Tibial artery (tissue), 4 donors: ENCODE measurements around the gene SLC6A9.

Experiments used
- DNase-seq, 2 donors: peaks; one replicate each; pipeline ENCODE4 v3.0.0-alpha.2; 2019
- H3K27ac ChIP-seq, 2 donors: fragments of 200-600 bp; sonication (generic) in 1 of 2; 1 replicate in 1 of 2; 2 replicates in 1 of 2; pipeline ENCODE4 v1.5.1; 2018 to 2019; ENCODE audit warnings: mild to moderate bottlenecking in 1 of 2
- H3K27me3 ChIP-seq, 2 donors: fragments of 200-600 bp; sonication (generic) in 1 of 2; one replicate each; pipeline versions ENCODE4 v1.5.1 to v1.6.0; 2016 to 2019
- H3K36me3 ChIP-seq, 3 donors: fragments of 200-600 bp; sonication (generic) in 2 of 3; one replicate each; pipeline ENCODE4 v1.5.1; 2016 to 2019; ENCODE audit warnings: mild to moderate bottlenecking in 2 of 3
- H3K4me1 ChIP-seq, 4 donors: fragments of 200-600 bp; sonication (generic) in 2 of 4; 1 replicate in 3 of 4; 2 replicates in 1 of 4; pipeline ENCODE4 v1.5.1; 2016 to 2019
- H3K4me3 ChIP-seq, 2 donors: fragments of 200-600 bp; sonication (generic) in 1 of 2; 1 replicate in 1 of 2; 2 replicates in 1 of 2; pipeline ENCODE4 v1.5.1; 2018 to 2019; ENCODE audit warnings: mild to moderate bottlenecking in 2 of 2
- H3K9me3 ChIP-seq, 3 donors: fragments of 200-600 bp; sonication (generic) in 1 of 3; one replicate each; pipeline ENCODE4 v1.5.1; 2016 to 2019
- intact Hi-C: fragments of 100-400 bp; cut with DNase I; formaldehyde crosslinking; loops from one replicate; pipeline ENCODE4 v1.15.0; 2023; ENCODE audit warnings: low total_unique reads
- TF ChIP-seq, protein P1 (sequence below), 2 experiments: fragments of 200-600 bp in 1 of 2; fragments of 450-650 bp in 1 of 2; IDR thresholded peaks; one replicate each; pipeline ENCODE4 v1.5.1; 2017 to 2019; ENCODE audit warnings: antibody characterized with exemption in 2 of 2, mild to moderate bottlenecking in 1 of 2, moderate library complexity in 1 of 2

SLC6A9 gene

GRCh38 chr1:43986712-43987111 is 44.5 kb downstream of the SLC6A9 start:
- no peak overlapping the region for H3K27ac ChIP-seq
- H3K4me3 ChIP-seq: no peak overlapping the region
- intact Hi-C loops: no loop called here
- H3K4me1 ChIP-seq: peaks cover 6 to 10% (median 7%) of the 10 kb centered on the region in 4 donors
- TF ChIP-seq, protein P1, sequence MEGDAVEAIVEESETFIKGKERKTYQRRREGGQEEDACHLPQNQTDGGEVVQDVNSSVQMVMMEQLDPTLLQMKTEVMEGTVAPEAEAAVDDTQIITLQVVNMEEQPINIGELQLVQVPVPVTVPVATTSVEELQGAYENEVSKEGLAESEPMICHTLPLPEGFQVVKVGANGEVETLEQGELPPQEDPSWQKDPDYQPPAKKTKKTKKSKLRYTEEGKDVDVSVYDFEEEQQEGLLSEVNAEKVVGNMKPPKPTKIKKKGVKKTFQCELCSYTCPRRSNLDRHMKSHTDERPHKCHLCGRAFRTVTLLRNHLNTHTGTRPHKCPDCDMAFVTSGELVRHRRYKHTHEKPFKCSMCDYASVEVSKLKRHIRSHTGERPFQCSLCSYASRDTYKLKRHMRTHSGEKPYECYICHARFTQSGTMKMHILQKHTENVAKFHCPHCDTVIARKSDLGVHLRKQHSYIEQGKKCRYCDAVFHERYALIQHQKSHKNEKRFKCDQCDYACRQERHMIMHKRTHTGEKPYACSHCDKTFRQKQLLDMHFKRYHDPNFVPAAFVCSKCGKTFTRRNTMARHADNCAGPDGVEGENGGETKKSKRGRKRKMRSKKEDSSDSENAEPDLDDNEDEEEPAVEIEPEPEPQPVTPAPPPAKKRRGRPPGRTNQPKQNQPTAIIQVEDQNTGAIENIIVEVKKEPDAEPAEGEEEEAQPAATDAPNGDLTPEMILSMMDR (IDR thresholded peaks at IDR 0.05): no peak
- H3K9me3 ChIP-seq: no peaks in the 10 kb centered on the region
- no peak for DNase-seq
- H3K36me3 ChIP-seq: peaks cover 0 to 26% (median 6%) of the 10 kb centered on the region in 3 donors
- no peaks in the 10 kb centered on the region for H3K27me3 ChIP-seq

GRCh38 chr1:43985984-43986595 is 45.2 kb downstream of the SLC6A9 start:
- H3K4me1 ChIP-seq: peaks cover 4 to 9% (median 7%) of the 10 kb centered on the region in 4 donors
- intact Hi-C loops: no loop called here
- peaks cover 0 to 26% (median 6%) of the 10 kb centered on the region in 3 donors for H3K36me3 ChIP-seq
- TF ChIP-seq, protein P1 (IDR thresholded peaks at IDR 0.05): no peak
- no peak for DNase-seq
- H3K4me3 ChIP-seq: no peak overlapping the region
- H3K27me3 ChIP-seq: no peaks in the 10 kb centered on the region
- H3K27ac ChIP-seq: no peak overlapping the region
- H3K9me3 ChIP-seq: no peaks in the 10 kb centered on the region

DNA sequence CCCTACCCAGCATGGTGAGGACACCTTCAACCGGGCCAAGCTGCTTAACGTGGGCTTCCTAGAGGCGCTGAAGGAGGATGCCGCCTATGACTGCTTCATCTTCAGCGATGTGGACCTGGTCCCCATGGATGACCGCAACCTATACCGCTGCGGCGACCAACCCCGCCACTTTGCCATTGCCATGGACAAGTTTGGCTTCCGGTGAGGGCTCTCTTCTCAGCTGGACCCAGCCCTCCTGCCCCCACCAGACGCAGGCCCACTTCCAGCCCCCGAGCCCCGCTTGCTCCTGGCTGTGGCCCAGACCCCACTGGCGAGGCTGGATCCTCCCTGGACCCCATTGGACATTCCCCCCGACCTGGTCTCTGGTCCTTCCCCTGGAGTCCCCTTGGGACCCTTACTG is 46.4 kb downstream of the SLC6A9 start:
- intact Hi-C loops: no loop called here
- Histone ChIP-seq H3K4me1 (peaks cover 0 to 11% (median 10%) of the 10 kb centered on the region in 4 donors), H3K9me3 (no peaks in the 10 kb centered on the region), H3K4me3 (no peak overlapping the region), H3K27ac (no peak overlapping the region), H3K36me3 (peaks cover 0 to 26% (median 6%) of the 10 kb centered on the region in 3 donors), H3K27me3 (no peaks in the 10 kb centered on the region)
- TF ChIP-seq, protein P1 (IDR thresholded peaks at IDR 0.05): no peak
- DNase-seq: no peak

- intact Hi-C loops: no loop called here
- TF ChIP-seq, protein P1 (IDR thresholded peaks at IDR 0.05): no peak
- DNase-seq: no peak
- H3K27me3 ChIP-seq: no peaks in the 10 kb centered on the region
- H3K4me3 ChIP-seq: no peak overlapping the region
- H3K4me1 ChIP-seq: peaks cover 0 to 20% (median 16%) of the 10 kb centered on the region in 4 donors
- no peaks in the 10 kb centered on the region for H3K9me3 ChIP-seq
- H3K27ac ChIP-seq: no peak overlapping the region
- H3K36me3 ChIP-seq: peaks cover 0 to 26% (median 6%) of the 10 kb centered on the region in 3 donors
Measured at GRCh38 chr1:43983253-43983899, 47.9 kb downstream of the SLC6A9 start.

DNA sequence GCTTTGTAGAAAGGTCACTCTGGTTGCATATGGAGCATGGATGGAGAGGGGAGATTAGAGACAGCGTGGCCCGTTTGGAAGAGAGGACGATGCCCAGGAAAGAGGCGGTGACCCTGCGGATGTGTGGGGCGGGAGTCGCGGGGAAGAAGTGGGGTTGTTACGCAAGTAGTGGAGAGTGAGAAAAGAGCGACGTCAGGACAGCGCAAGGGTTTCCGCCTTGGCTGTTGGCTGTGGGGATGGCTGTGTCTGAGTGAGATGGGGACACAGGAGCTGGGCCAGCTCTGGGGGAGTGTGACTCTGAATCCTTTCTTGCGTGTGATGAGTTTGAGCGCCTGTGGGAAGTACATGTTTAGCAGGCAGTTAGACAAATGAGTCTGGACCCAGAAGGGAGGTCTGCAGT is 48.5 kb downstream of the SLC6A9 start:
- DNase-seq: no peak
- Histone ChIP-seq H3K4me1 (peaks cover 0 to 25% (median 19%) of the 10 kb centered on the region in 4 donors), H3K36me3 (peaks cover 0 to 30% (median 6%) of the 10 kb centered on the region in 3 donors), H3K9me3 (no peaks in the 10 kb centered on the region), H3K4me3 (no peak overlapping the region), H3K27me3 (no peaks in the 10 kb centered on the region), H3K27ac (no peak overlapping the region)
- TF ChIP-seq, protein P1 (IDR thresholded peaks at IDR 0.05): no peak
- intact Hi-C loops: no loop called here
